Measurements from ENCODE around the gene AGXT.

The AGXT gene

GRCh38 chr2:240886678-240887609, 18.3 kb downstream of the AGXT start:
- peak in 1 of 14 donors; percentile 85 for DNase-seq

GRCh38 chr2:240887631-240888030, 19.0 kb downstream of the AGXT start:
- DNase-seq, result no peak

- DNase-seq, result no peak
Measured at GRCh38 chr2:240888130-240888889, 19.7 kb downstream of the AGXT start.

- DNase-seq, result no peak
Measured at GRCh38 chr2:240888890-240889573, 20.4 kb downstream of the AGXT start.

GRCh38 chr2:240889601-240890560, 21.3 kb downstream of the AGXT start:
- DNase-seq, result no peak

- DNase-seq, result no peak
Measured at GRCh38 chr2:240890691-240891090, 22.1 kb downstream of the AGXT start.

GRCh38 chr2:240891492-240892340, 23.1 kb downstream of the AGXT start:
- DNase-seq, result no peak

GRCh38 chr2:240892356-240892755, 23.7 kb downstream of the AGXT start:
- DNase-seq, result peak in 2 of 14 donors; percentile 14 to 34

- DNase-seq, result no peak
Measured at GRCh38 chr2:240892925-240893324, 24.3 kb downstream of the AGXT start.

GRCh38 chr2:240893363-240893844, 24.8 kb downstream of the AGXT start:
- no peak for DNase-seq

GRCh38 chr2:240894006-240894405, 25.4 kb downstream of the AGXT start:
- DNase-seq, result no peak

- no peak for DNase-seq
Measured at GRCh38 chr2:240894836-240895558, 26.4 kb downstream of the AGXT start.

- no peak for DNase-seq
Measured at GRCh38 chr2:240895656-240896388, 27.2 kb downstream of the AGXT start, which contains the start of gene MAB21L4. Gene MAB21L4, minus strand, starts transcription at chr2:240896156. Its CDS starts 159 bp downstream, at chr2:240895997.

- no peak for DNase-seq
Measured at GRCh38 chr2:240896394-240896793, 27.8 kb downstream of the AGXT start.

GRCh38 chr2:240896871-240897692, 28.5 kb downstream of the AGXT start:
- no peak for DNase-seq

GRCh38 chr2:240898108-240898730, 29.6 kb downstream of the AGXT start:
- no peak for DNase-seq

GRCh38 chr2:240898731-240899467, 30.3 kb downstream of the AGXT start:
- no peak for DNase-seq

Data from C1 segment of cervical spinal cord (tissue), 14 donors.